Endothelial cell of umbilical vein (primary cell): ENCODE measurements around the gene UVRAG. TPM values are rescaled to one million over a fixed set of nuclear protein-coding genes. Genes with fewer than 3 reads are reported as not detected.
"Not testable (repeated sequence)": the region's sequence is repeated elsewhere in the genome, so short reads cannot be mapped to it uniquely, and the experiment has no call there.

ENCODE experiments used
- BruUV-seq: library from RNA; stranded (reverse); fragments of 400-500 nt; replicated peaks from 2 replicates; lab custom pipeline; 2021; lab: Mats Ljungman, UMichigan
- CTCF ChIA-PET: fragments of 300-600, 350-600 bp; sonication (Branson Sonifier 250); formaldehyde crosslinking; loops from one replicate; lab custom pipeline; 2021; ENCODE audit warnings: antibody characterized with exemption, inconsistent platforms; lab: Charles Lee
- POLR2A ChIA-PET: fragments of 300-600, 350-600 bp; sonication (Branson Sonifier 250); formaldehyde crosslinking; loops from one replicate; lab custom pipeline; 2021; ENCODE audit warnings: antibody characterized with exemption, inconsistent platforms; lab: Charles Lee
- DNase-seq: peaks from one replicate; pipeline ENCODE4 v3.0.0-alpha.2; 2011; ENCODE audit warnings: low read depth, low spot score
- FAIRE-seq: peaks from 2 replicates; lab custom pipeline; 2011; peaks lifted over from hg19 to GRCh38; lab: Jason Lieb, UNC
- H2AFZ ChIP-seq: 2 replicates; pipeline ENCODE4 v1.6.0; 2012; ENCODE audit warnings: low read depth, low read length, control low read depth, inconsistent platforms
- H3K27ac ChIP-seq: 2 replicates; pipeline ENCODE4 v1.5.1; 2011; ENCODE audit warnings: low read depth, mild to moderate bottlenecking, control low read depth, low read length, moderate library complexity; ENCODE audit not compliant: insufficient read depth
- H3K27me3 ChIP-seq, 2 experiments: 2 replicates each; pipeline versions ENCODE4 v1.6.0 to v1.6.1; 2011; ENCODE audit warnings: low read length in 2 of 2, mixed read lengths in 1 of 2; ENCODE audit not compliant: control insufficient read depth in 2 of 2, insufficient read depth in 2 of 2
- H3K36me3 ChIP-seq, 2 experiments: 2 replicates in 1 of 2; 3 replicates in 1 of 2; pipeline ENCODE4 v1.5.1; 2011; ENCODE audit warnings: low read length in 2 of 2, mild to moderate bottlenecking in 1 of 2, moderate library complexity in 1 of 2; ENCODE audit not compliant: control insufficient read depth in 2 of 2, insufficient read depth in 2 of 2; ENCODE audit errors: extremely low read depth in 1 of 2
- H3K4me1 ChIP-seq: 3 replicates; pipeline ENCODE4 v1.5.1; 2011; ENCODE audit warnings: mild to moderate bottlenecking, low read length; ENCODE audit not compliant: control insufficient read depth, insufficient read depth; ENCODE audit errors: extremely low read depth
- H3K4me2 ChIP-seq: 2 replicates; pipeline ENCODE4 v1.6.1; 2011; ENCODE audit warnings: low read length, control low read depth, mixed read lengths; ENCODE audit not compliant: insufficient read depth
- H3K4me3 ChIP-seq, 3 experiments: fragments of 200-600 bp in 1 of 3; sonication (generic), shearing (Covaris generic) in 1 of 3; replicated peaks in 1 of 3; 2 replicates each; pipeline ENCODE4 v1.5.1; 2011 to 2016; ENCODE audit warnings: control low read depth in 3 of 3, low read length in 3 of 3, mild to moderate bottlenecking in 2 of 3, inconsistent platforms in 1 of 3, low read depth in 1 of 3, moderate library complexity in 1 of 3; ENCODE audit not compliant: insufficient read depth in 1 of 3
- H3K79me2 ChIP-seq: 2 replicates; pipeline ENCODE4 v1.6.0; 2012; ENCODE audit warnings: low read length, inconsistent platforms; ENCODE audit not compliant: control insufficient read depth, insufficient read depth
- H3K9ac ChIP-seq: replicated peaks from 2 replicates; pipeline ENCODE3; 2011; ENCODE audit warnings: low read length, control low read depth; ENCODE audit not compliant: insufficient read depth; ENCODE audit errors: extremely low read depth
- H3K9me1 ChIP-seq: replicated peaks from 3 replicates; pipeline ENCODE4 v1.6.0; 2011; ENCODE audit warnings: mild to moderate bottlenecking, low read length; ENCODE audit not compliant: control insufficient read depth, insufficient read depth; ENCODE audit errors: extremely low read depth
- H3K9me3 ChIP-seq: replicated peaks from 2 replicates; pipeline ENCODE4 v1.5.1; 2012; ENCODE audit warnings: low read length, inconsistent platforms; ENCODE audit not compliant: control insufficient read depth, insufficient read depth
- H4K20me1 ChIP-seq: replicated peaks from 2 replicates; pipeline ENCODE3; 2011; ENCODE audit warnings: mild to moderate bottlenecking, low read length; ENCODE audit not compliant: control insufficient read depth, insufficient read depth; ENCODE audit errors: extremely low read depth
- GATA2 ChIP-seq: IDR thresholded peaks from 2 replicates; pipeline ENCODE4 v1.7.0; 2011; ENCODE audit warnings: low read depth, mild to moderate bottlenecking, moderate library complexity, mixed read lengths, low read length; ENCODE audit not compliant: insufficient read length, insufficient read depth
- POLR2A ChIP-seq: IDR thresholded peaks from 2 replicates; pipeline ENCODE4 v1.6.1; 2012; ENCODE audit warnings: low read depth, mild to moderate bottlenecking, control low read depth, low read length
- dilution Hi-C: fragments of 300-500 bp; cut with MboI; formaldehyde crosslinking; loops from one replicate; pipeline ENCODE4 v1.15.0; 2019; ENCODE audit warnings: low sequenced_read_pairs; ENCODE audit not compliant: extremely low pct_ligation_motif_present
- intact Hi-C: fragments of 100-400 bp; cut with micrococcal nuclease; formaldehyde crosslinking; loops from one replicate; pipeline ENCODE4 v1.10.0; 2022
- polyA plus RNA-seq, 4 experiments: library from polyadenylated mRNA; depleted of rRNA in 3 of 4; stranded (reverse) in 3 of 4; unstranded in 1 of 4; fragments of >200 nt; gene quantifications; 2 replicates each; pipeline versions ENCODE4 v1.2.1 to v1.2.3, GENCODE V29; 2011 to 2012; ENCODE audit warnings: missing spikeins in 1 of 4
- total RNA-seq: library from RNA; stranded (reverse); gene quantifications from 2 replicates; pipeline ENCODE4 v1.2.3, GENCODE V29; 2021

Gene UVRAG
- total and polyA plus RNA-seq, 2 donors (not counting 3 experiments of a cell fraction or from before 2014, with no cell fraction given), result 21.2 to 65.6 TPM

GRCh38 chr11:75931124-75931523 is 116.1 kb downstream of the UVRAG start:
- peaks cover 2% of the 10 kb centered on the region for H3K9me1 ChIP-seq
- BruUV-seq, result no TSS peak
- no peak for FAIRE-seq
- H2AFZ ChIP-seq, result no peak overlapping the region
- no peak overlapping the region for H3K4me3 ChIP-seq
- intact Hi-C loops, result no loop called here
- no peak for DNase-seq
- POLR2A ChIA-PET, result no interaction called here
- TF ChIP-seq GATA2 (peak; percentile 19), POLR2A (no peak)
- no peak overlapping the region for H3K27ac ChIP-seq
- no peaks in the 10 kb centered on the region for H3K9me3 ChIP-seq
- dilution Hi-C loops, result no loop called here
- H3K27me3 ChIP-seq, result no peaks in the 10 kb centered on the region
- H3K4me1 ChIP-seq, result peaks cover 3% of the 10 kb centered on the region
- H3K36me3 ChIP-seq, result no peaks in the 10 kb centered on the region
- H4K20me1 ChIP-seq, result peaks cover 4% of the 10 kb centered on the region
- H3K4me2 ChIP-seq, result no peak overlapping the region
- peaks cover 27% of the 10 kb centered on the region for H3K79me2 ChIP-seq
- CTCF ChIA-PET, result no interaction called here
- no peak overlapping the region for H3K9ac ChIP-seq

DNA sequence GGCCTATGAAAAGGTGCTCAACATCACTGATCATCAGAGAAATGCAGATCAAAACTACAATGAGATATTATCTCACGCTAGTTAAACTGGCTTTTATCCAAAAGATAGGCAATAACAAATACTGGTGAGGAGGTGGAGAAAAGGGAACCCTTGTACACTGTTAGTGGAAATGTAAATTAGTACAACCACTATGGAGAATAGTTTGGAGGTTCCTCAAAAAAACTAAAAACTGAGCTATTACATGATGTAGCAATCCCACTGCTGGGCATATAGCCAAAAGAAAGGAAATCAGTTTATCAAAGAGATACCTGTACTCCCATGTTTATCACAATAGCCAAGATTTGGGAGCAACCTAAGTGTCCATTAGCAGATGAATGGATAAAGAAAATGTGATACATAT is 118.7 kb downstream of the UVRAG start:
- FAIRE-seq, H3K4me3 ChIP-seq, dilution Hi-C loops, CTCF ChIA-PET, H3K9ac ChIP-seq, H3K36me3 ChIP-seq, POLR2A ChIA-PET, H3K4me2 ChIP-seq, DNase-seq, H3K27me3 ChIP-seq, H3K9me1 ChIP-seq, H3K9me3 ChIP-seq, BruUV-seq, H4K20me1 ChIP-seq, H2AFZ ChIP-seq, intact Hi-C loops, H3K27ac ChIP-seq: not testable (repeated sequence)
- peaks cover 19% of the 10 kb centered on the region for H3K4me1 ChIP-seq
- peaks cover 28% of the 10 kb centered on the region for H3K79me2 ChIP-seq
